Upper lobe of left lung (tissue), 6 donors: ENCODE measurements around the gene PHOX2B. TPM values are rescaled to one million over a fixed set of nuclear protein-coding genes. Genes with fewer than 3 reads are reported as not detected.

Experiments
- ATAC-seq, 2 donors: fragments of 200-7000 bp; cut with Tn5 transposase; one replicate each; pipeline ENCODE4 v1.9.1; 2022; ENCODE audit warnings: mild to moderate bottlenecking in 2 of 2, moderate library complexity in 2 of 2; ENCODE audit not compliant: low FRiP score in 2 of 2
- DNase-seq, 2 donors: peaks; one replicate each; pipeline ENCODE4 v3.0.0-alpha.2; 2019 to 2020
- H3K27ac ChIP-seq, 4 donors: fragments of 200-600 bp; sonication (generic); one replicate each; pipeline ENCODE4 v1.5.1; 2016 to 2019
- H3K27me3 ChIP-seq, 4 donors: fragments of 200-600 bp; sonication (generic); one replicate each; pipeline ENCODE4 v1.5.1; 2017 to 2019
- H3K36me3 ChIP-seq, 4 donors: fragments of 200-600 bp; sonication (generic); one replicate each; pipeline ENCODE4 v1.5.1; 2016 to 2019
- H3K4me1 ChIP-seq, 4 donors: fragments of 200-600 bp; sonication (generic); one replicate each; pipeline ENCODE4 v1.5.1; 2018 to 2019
- H3K4me3 ChIP-seq, 4 donors: fragments of 200-600 bp; sonication (generic); one replicate each; pipeline ENCODE4 v1.5.1; 2017 to 2019; ENCODE audit warnings: mild to moderate bottlenecking in 2 of 4, moderate library complexity in 1 of 4
- H3K9me3 ChIP-seq, 4 donors: fragments of 200-600 bp; sonication (generic); one replicate each; pipeline ENCODE4 v1.5.1; 2018 to 2019
- CTCF ChIP-seq, 6 experiments: fragments of 450-650 bp in 4 of 6; fragments of 200-600 bp in 2 of 6; sonication (generic) in 2 of 6; IDR thresholded peaks; one replicate each; pipeline ENCODE4 v1.5.1; 2016 to 2019; ENCODE audit warnings: antibody characterized with exemption in 6 of 6
- EP300 ChIP-seq, 4 donors: sonication (generic); formaldehyde crosslinking; IDR thresholded peaks; one replicate each; pipeline ENCODE4 v1.5.1; 2017; ENCODE audit warnings: antibody characterized with exemption in 4 of 4, control low read depth in 2 of 4
- POLR2A ChIP-seq, 4 donors: fragments of 450-650 bp; IDR thresholded peaks; one replicate each; pipeline ENCODE4 v1.5.1; 2016 to 2017; ENCODE audit warnings: antibody characterized with exemption in 4 of 4, mild to moderate bottlenecking in 2 of 4
- POLR2AphosphoS5 ChIP-seq, 2 donors: sonication (generic); formaldehyde crosslinking; IDR thresholded peaks; one replicate each; pipeline ENCODE4 v1.5.1; 2017; ENCODE audit warnings: antibody characterized with exemption in 2 of 2
- WGBS, 2 donors: methylation state at CpG; one replicate each; pipeline ENCODE4 v1.1.5; 2017 to 2018; 5-methylcytosine and 5-hydroxymethylcytosine counted together
- total RNA-seq, 6 donors: library from RNA; depleted of rRNA in 4 of 6; stranded (reverse); fragments of >200 nt in 4 of 6; gene quantifications; one replicate each; pipeline versions ENCODE4 v1.1.0 to v1.2.1, GENCODE V29; 2016 to 2021
- donor health status: DM: no; HTN: no; CAD: no; lungs with moderate emphysema.
- donor health status: DM: no; HTN: yes; CAD: no; lungs with severe emphysema.

The PHOX2B gene
- total RNA-seq, 6 donors from 2014 or later = not detected

- no peak for TF ChIP-seq CTCF (IDR thresholded peaks at IDR 0.05)
- H3K27me3 ChIP-seq = no peaks in the 10 kb centered on the region
- H3K36me3 ChIP-seq = no peaks in the 10 kb centered on the region
- no peak for DNase-seq
- no peak for ATAC-seq
- H3K4me1 ChIP-seq = no peaks in the 10 kb centered on the region
- H3K27ac ChIP-seq = no peak overlapping the region
- H3K4me3 ChIP-seq = no peak overlapping the region
- no peaks in the 10 kb centered on the region for H3K9me3 ChIP-seq
- 31 to 60% methylated on average over 2 of the region's 2 CpGs for WGBS, 2 donors
Observed at GRCh38 chr4:41763729-41764128, 15.2 kb upstream of the PHOX2B start.

GRCh38 chr4:41758884-41759283 lies 10.4 kb upstream of the PHOX2B start:
- Histone ChIP-seq H3K4me1 (no peaks in the 10 kb centered on the region), H3K27ac (no peak overlapping the region), H3K9me3 (no peaks in the 10 kb centered on the region), H3K36me3 (no peaks in the 10 kb centered on the region), H3K4me3 (no peak overlapping the region), H3K27me3 (no peaks in the 10 kb centered on the region)
- ATAC-seq (no peak), DNase-seq (no peak)
- no peak for TF ChIP-seq POLR2AphosphoS5 (IDR thresholded peaks at IDR 0.05)
- TF ChIP-seq CTCF (IDR thresholded peaks at IDR 0.05) = no peak
- no peak for TF ChIP-seq POLR2A (IDR thresholded peaks at IDR 0.05)
- no peak for TF ChIP-seq EP300 (IDR thresholded peaks at IDR 0.05)

GRCh38 chr4:41757521-41758156 lies 9.1 kb upstream of the PHOX2B start:
- H3K36me3 ChIP-seq = no peaks in the 10 kb centered on the region
- peaks cover 0 to 3% (median 0%) of the 10 kb centered on the region in 4 donors for H3K27me3 ChIP-seq
- no peaks in the 10 kb centered on the region for H3K4me1 ChIP-seq
- no peak for DNase-seq
- H3K4me3 ChIP-seq = no peak overlapping the region
- no peak for ATAC-seq
- no peak for TF ChIP-seq POLR2AphosphoS5 (IDR thresholded peaks at IDR 0.05)
- TF ChIP-seq POLR2A (IDR thresholded peaks at IDR 0.05) = no peak
- no peak for TF ChIP-seq CTCF (IDR thresholded peaks at IDR 0.05)
- TF ChIP-seq EP300 (IDR thresholded peaks at IDR 0.05) = no peak
- H3K9me3 ChIP-seq = no peaks in the 10 kb centered on the region
- 13 to 25% methylated on average over 3 of the region's 3 CpGs for WGBS, 2 donors
- H3K27ac ChIP-seq = no peak overlapping the region

DNA sequence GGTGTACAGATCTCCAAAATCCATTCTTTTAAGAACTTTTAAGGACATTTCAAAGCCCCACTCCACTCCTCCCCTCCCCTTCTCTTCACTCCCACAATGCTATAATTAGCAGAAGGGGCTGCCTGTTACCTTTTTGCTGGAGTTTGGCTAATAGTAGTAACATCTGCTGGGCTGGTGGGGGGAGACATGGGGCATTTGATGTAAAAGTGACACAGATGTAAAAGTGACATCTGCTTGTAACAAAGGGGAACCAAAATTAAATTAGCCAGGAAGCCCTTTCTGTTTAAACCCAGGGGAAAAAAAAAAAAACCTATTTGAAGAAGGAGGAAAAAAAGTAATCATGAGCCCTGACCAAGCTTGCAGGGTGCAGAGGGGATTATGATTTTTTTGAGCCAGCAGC lies 5.4 kb upstream of the PHOX2B start:
- H3K4me3 ChIP-seq = no peak overlapping the region
- H3K4me1 ChIP-seq = peaks cover 0 to 10% (median 0%) of the 10 kb centered on the region in 4 donors
- no peak for TF ChIP-seq POLR2AphosphoS5 (IDR thresholded peaks at IDR 0.05)
- TF ChIP-seq EP300 (IDR thresholded peaks at IDR 0.05) = no peak
- TF ChIP-seq CTCF (IDR thresholded peaks at IDR 0.05) = no peak
- TF ChIP-seq POLR2A (IDR thresholded peaks at IDR 0.05) = no peak
- no peak overlapping the region for H3K27ac ChIP-seq
- H3K36me3 ChIP-seq = no peaks in the 10 kb centered on the region
- ATAC-seq = no peak
- peaks cover 0 to 23% (median 9%) of the 10 kb centered on the region in 4 donors for H3K27me3 ChIP-seq
- no peaks in the 10 kb centered on the region for H3K9me3 ChIP-seq
- no peak for DNase-seq

DNA sequence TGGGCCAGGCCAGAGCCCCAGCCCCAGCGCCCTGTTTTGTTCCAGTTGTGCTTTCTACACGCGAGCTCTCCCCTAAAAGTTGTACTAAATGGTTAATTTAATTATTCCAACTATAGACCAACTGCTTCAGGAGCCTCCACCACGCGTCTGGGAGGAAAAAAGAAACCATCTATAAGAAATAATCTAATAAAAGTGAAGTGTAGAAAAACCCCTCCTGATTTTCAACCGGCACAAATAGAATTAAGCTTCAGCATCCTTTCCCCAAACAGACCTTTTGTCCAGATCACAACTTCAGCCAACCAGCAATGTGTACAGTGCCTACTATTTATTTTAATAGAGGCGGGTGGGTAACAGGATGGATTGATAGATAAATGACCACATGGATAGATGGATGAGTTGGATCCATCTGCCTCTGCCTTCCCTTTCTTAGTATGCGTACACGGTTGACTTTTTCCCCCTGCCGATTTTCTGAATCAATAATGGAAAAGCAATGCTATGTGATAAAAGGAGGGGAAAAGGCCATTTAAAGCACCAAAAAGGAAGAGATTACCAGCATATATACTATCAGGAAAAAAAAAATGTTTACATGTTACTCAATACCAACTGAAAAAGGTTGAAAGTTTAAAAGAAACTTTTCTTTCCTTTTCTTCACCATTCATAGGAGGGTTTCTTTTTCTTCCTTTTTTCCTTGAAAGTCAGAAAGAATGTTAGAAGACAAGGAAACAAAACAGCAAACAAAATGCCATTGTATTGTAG lies 3.7 kb upstream of the PHOX2B start:
- 9 to 11% methylated on average over 10 of the region's 10 CpGs for WGBS, 2 donors
- no peaks in the 10 kb centered on the region for H3K36me3 ChIP-seq
- H3K9me3 ChIP-seq = no peaks in the 10 kb centered on the region
- no peak for DNase-seq
- H3K27me3 ChIP-seq = peaks cover 0 to 31% (median 15%) of the 10 kb centered on the region in 4 donors
- no peak for TF ChIP-seq CTCF (IDR thresholded peaks at IDR 0.05)
- no peak for TF ChIP-seq EP300 (IDR thresholded peaks at IDR 0.05)
- TF ChIP-seq POLR2A (IDR thresholded peaks at IDR 0.05) = no peak
- TF ChIP-seq POLR2AphosphoS5 (IDR thresholded peaks at IDR 0.05) = no peak
- no peak overlapping the region for H3K27ac ChIP-seq
- H3K4me1 ChIP-seq = peaks cover 0 to 14% (median 0%) of the 10 kb centered on the region in 4 donors
- H3K4me3 ChIP-seq = no peak overlapping the region
- no peak for ATAC-seq
